ENCODE data around the gene TMEM191B.
"Not testable (repeated sequence)": the region's sequence is repeated elsewhere in the genome, so short reads cannot be mapped to it uniquely, and the experiment has no call there.

The TMEM191B gene

DNA sequence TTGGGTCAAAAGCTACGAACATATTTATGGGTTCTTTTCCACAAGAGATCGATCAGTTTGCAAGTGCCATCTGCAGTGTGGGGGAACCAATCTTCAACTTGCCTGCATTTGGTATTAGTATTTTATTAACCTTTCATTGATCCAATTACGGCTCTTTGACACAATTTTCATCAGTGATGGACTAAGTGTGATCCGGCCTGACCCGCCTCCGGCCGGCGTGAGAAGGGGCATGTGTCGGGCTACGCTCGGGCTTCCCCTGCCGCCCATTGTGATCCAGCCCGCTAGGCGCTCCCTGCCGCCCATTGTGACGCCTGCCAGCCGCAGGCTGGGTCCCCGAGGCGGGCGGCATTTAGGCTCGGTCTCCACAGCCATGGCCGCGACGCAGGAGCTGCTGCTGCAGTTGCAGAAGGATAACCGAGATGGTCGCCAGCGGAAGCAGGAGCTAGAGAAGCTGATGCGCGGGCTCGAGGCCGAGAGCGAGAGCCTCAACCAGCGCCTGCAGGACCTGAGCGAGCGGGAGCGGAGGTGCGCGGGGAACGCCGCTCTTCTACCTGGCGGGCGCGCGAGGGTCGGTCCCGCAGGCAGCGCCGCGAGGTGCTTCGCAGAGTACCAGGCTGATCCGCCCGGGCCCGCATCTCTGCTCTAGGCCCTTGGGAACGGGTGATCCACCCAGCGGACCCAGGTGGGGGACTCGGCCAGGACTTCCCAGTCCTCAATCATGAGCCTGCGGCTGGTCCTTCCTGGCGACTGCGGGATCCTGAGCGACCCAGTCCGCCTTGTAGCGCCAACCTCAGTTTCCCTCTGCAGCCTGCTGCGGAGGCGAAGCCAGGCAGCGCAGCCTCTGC is at the start of gene TMEM191B:
TMEM191B (plus strand) TSS at position 51 of the 845 bp plus-strand sequence; CDS start at position 230, 179 bp downstream.
- DNase-seq (ENCODE audit: low read depth in 4 of 4, low spot score in 1 of 4): not testable (repeated sequence)

DNA sequence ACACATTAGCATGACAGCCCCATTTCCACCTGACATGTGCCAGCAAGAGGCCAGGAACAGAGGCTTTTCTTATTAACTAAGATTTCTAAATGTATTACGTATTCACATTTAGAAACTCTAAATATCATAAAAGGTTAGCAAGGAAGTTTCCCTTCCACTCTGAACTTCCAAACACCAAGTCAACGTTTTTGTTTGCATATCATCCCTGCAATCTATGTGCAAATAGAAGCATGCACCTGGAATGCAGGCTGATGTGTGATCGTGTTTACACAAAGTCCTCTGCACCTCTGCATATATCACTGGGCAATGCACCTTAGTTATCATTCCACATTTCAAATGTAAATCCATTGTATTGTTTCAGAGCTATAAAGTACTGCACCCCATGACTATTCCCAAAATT is 31.4 kb upstream of the TMEM191B start:
- not testable (repeated sequence) for DNase-seq (ENCODE audit: low read depth in 4 of 4, low spot score in 1 of 4)

DNA sequence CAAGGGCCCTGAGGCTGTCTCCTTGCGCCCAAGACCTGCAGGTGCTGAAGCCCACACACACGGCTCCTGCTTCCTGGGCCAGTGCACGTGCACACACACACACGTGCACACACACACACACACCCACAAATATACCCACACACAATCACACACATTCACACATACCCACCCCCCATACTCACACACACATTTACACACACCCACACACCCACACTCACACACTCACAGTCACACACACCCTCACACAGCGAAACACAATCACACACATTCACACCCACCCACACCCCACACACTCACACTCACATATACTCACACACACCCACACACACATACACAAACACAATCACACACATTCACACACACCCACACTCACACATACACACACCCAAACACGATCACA is 16.3 kb upstream of the TMEM191B start:
- DNase-seq (ENCODE audit: low read depth in 4 of 4, low spot score in 1 of 4): not testable (repeated sequence)

DNA sequence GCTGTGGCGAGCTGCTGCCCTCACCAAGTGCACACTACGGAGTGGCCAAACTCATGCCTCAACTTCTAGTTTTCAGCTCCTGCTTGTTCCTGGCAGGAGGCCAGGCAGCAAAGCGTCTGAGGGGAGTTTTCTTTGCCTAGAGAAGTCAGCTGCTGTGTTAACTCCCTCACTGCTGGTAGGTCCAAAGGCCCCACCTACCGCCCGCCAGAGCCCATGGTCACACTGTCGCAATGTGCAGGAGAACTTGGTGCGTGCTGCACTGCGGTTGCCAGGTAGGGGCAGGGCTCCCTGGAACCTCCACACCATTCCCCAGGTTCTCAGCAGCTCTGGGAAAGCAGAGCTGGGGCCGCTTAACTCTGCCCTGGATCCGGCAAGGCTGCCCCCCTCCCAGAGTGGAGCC is 15.2 kb upstream of the TMEM191B start:
- not testable (repeated sequence) for DNase-seq (ENCODE audit: low read depth in 4 of 4, low spot score in 1 of 4)

DNA sequence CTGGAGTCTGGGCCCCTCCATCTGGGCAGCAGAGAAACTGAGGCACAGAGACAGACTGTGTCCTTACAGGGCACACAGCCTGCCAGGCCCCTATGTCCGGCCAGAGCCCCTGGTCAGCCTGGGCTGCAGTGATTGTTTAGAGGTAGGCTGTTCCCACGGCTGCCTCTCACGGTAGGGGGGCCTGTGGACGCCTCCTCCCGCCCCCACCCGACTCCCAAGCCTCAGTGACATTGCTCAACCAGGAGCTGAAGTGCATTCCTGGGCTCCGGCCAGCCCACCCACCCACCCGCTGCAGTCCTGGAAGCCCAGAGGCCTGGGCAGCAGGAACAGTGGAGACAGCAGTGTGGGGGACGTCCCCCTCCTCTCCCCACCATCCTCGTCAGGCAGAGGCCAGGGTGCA is 14.1 kb upstream of the TMEM191B start:
- not testable (repeated sequence) for DNase-seq (ENCODE audit: low read depth in 4 of 4, low spot score in 1 of 4)

DNA sequence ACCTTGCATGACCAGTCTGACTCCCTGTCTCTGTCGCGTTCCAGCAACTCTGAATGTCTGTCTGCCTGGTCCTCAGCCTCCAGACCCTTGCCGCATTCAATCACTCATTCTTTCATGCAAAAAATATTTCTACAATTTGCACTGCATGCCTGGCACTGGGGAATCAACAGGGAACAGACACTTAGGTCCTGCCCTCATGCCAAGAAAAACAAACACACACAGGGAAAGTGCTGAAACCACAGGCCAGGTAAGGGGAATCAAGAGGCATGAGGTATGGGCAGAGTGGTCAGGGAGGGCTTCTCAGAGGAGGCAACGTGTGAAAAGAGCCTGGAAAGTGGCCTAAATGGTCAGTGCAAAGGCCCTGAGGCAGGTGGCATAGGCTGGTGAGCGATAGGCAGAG is 9.5 kb upstream of the TMEM191B start, which contains the start of gene GGTLC3:
GGTLC3 (minus strand) TSS at position 101 of the 400 bp plus-strand sequence. CDS start 264 bp downstream, outside the sequence.
- not testable (repeated sequence) for DNase-seq (ENCODE audit: low read depth in 4 of 4, low spot score in 1 of 4)

DNA sequence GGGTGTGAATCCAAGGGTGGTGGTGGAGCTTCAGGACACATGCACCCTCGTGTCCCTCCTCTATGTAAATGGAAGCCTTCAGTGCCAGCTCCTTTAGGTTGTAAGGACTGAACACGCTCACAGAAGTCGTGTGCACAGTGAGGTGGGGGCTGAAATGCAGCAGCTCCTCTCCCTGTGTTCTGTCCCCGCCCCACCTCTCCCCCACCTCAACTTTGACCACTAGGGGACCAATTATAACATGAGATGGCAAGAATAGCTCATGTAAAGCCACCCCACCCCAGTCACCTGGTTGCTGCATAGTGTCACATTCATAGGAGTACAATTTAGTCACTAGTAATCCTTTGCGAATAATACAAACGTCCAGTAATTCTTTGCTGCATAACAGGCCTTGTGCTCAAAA is 4.8 kb upstream of the TMEM191B start:
- DNase-seq (ENCODE audit: low read depth in 4 of 4, low spot score in 1 of 4): not testable (repeated sequence)

DNA sequence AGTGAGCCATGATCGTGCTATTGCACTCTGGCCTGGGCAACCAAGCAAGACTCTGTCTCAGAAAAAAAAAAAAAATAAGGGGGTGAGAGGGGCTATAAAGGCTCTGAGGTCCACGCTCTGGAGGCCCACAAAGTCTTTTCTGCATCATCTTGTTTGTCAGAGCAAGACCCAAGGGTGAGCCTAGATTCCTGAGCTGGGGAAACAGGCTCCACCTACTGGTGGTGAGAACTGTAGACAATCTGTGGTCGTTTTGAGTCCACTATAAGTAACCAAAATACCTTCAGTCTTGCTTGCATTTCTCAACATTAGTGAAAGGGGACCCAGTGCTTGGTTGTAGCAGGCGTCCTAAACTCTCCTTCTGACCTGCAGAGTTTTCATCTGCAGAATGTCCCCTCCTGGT is 4.3 kb upstream of the TMEM191B start:
- not testable (repeated sequence) for DNase-seq (ENCODE audit: low read depth in 4 of 4, low spot score in 1 of 4)

DNA sequence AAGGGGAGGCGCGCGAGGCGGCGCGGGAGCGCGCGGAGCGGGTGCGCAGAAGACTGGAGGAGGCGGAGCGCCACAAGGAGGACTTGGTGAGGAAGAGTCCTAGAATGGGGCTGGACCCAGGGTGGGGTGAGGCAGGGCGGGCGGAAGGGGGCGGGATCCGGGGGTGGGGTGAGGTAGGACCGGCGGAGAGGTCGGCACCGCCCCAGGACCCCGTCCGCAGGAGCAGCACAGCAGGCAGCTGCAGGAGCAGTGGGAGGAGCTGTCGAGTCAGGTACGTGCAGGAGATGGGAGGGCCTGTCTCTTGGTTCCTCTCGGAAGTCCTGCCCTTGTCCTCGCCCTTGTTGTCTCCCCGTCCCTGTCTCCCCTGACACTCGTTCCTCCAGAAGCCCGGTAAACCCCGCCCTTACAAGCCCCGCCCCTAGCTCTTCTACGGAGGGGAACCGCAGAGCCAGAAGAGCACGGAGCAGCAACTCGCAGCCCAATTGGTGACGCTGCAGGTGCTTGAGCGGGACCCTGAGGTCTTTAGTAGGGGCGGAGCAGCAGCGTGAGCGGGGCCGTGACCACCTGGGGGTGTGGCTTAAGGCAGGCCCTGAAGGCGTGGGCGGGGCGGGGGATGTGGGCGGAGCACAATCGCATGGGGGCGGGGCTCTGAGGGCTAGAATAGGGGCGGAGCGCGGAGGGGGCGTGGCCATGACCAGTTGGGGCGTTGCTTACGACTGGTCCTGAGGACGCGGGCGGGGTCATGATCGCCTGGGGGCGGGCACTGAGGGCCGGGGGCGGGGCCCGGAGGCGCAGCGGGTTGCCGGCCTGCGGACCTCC is 1.2 kb downstream of the TMEM191B start:
- peak; percentile 70 to 87 (median 84) for DNase-seq (ENCODE audit: low read depth in 4 of 4, low spot score in 1 of 4)

DNA sequence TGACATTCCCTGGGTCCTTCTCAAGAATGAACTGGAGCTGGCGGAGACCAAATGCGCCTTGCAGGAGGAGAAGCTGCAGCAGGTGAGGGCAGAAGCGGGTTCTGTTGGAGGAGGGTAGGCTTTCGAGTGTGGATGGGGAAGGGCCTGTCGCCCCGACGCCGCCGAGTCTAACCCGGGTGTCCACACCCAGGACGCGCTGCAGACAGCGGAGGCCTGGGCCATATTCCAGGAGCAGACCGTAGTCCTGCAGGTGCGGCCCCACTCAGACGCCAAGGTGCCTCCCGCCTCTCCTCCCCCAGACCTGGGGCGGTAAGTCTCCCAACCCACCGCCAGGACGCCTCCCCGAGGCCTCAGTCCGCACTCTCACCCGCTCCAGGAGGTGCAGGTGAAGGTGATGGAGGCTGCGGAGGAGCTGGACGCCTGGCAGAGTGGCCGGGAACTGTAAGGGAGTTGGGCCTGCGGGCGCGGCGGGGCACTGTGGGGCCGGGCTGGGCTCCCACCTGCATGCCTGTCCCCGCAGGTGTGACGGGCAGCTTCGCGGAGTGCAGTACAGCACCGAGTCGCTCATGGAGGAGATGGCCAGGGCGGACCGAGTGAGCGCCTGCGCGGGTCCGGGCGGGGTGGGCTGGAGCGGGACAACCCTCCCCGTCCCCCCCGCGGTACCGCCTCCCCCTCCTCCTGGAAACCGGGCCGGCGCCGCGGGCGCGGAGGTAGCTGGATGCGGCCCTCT is 2.0 kb downstream of the TMEM191B start:
- DNase-seq (ENCODE audit: low read depth in 4 of 4, low spot score in 1 of 4): not testable (repeated sequence)

DNA sequence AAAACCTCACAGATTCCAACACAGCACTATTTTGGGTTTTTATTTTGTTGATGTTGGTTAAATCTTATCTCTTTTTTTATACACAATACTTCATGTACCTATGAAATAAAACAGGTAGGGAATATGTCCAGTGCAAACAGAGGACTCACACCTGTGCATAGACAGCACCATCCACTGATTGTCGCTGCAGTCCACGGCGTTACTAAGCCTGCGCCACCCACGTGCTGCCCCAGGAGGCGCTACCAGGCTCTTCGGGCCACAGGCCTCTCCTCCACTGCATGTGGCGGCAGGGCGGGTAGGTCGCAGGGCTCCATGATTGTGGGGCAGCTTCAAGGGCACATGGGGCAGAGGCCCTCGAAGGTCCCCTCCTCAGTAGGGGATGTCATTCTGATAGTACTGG is 6.0 kb downstream of the TMEM191B start:
- not testable (repeated sequence) for DNase-seq (ENCODE audit: low read depth in 4 of 4, low spot score in 1 of 4)

DNA sequence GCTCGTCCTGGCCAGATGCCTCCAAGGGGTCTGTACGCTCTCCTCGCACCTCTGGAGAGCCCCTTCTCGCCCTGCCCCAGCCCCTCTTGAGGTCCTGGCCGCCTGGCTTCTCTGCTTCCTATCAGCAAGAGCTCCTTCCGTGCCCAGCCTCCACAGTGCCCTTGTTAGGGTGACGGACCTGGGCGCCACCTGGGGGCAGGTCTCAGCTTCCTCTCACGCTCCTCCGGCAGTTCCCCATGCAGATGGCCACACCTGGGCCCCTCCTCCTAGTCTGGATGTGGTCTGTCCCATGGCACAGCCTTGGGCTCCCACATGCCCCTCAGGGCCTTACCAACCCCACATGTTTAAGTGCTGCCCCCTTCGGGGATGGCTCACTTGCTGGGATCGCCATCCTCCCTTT is 6.7 kb downstream of the TMEM191B start:
- not testable (repeated sequence) for DNase-seq (ENCODE audit: low read depth in 4 of 4, low spot score in 1 of 4)

DNA sequence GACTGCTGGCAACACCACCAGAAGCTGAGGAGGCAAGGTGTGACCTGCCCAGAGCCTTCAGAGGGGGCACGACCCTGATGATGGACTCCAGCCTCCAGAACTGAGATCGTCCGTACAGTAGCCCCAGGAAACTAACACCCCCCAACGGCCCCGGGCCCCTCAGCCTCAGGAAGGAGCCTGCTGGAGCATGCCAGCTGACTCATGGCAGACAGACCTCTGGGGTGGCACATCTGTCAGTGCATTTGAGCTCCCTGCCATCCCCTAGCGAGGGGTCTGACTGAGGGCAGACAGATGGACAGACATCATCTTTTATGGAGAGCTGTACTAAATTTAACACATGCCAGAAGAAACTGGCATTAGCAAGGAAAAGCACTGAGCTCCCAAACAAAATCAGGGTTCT is 12.4 kb downstream of the TMEM191B start:
- DNase-seq (ENCODE audit: low read depth in 4 of 4, low spot score in 1 of 4): not testable (repeated sequence)

DNA sequence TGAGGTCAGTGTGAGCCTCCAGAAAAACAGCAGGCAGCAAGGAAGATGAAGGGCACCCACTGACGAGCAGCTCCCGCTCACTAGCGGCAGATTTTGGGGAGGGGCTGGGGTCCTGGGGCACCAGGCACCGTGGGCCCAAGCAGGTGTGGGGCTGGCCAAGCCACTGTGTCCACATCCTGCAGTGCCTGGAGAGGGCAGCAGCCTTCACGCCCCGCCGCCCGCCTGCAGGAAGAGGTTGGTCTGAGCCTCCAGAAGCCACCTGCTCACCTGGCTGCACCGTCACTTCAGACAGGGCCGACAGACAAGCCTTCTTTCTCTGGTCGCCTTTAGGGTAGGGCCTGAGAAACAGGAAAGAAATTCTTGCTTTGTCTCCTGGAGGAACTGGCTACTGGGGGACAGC is 15.8 kb downstream of the TMEM191B start:
- not testable (repeated sequence) for DNase-seq (ENCODE audit: low read depth in 4 of 4, low spot score in 1 of 4)

DNA sequence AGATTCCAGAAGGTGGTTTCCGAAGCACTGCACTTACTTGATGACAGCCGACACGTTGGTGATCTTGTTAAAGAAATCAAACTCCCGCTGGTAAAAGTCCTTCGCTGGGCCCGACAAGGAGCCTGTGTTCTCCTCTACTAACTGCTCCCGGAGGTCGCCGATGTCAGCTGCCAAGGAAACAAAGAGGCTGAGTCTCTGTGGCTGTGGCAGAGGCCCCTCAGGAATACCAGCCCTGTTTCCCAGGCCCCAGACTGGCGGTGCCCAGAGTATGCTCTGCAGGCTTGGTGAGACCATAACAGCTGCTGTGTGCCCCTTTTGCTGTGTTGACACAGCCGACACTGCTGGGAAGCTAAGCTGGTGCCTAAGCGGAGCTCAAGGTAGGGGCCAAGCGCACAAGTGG is 17.0 kb downstream of the TMEM191B start:
- DNase-seq (ENCODE audit: low read depth in 4 of 4, low spot score in 1 of 4): not testable (repeated sequence)

DNA sequence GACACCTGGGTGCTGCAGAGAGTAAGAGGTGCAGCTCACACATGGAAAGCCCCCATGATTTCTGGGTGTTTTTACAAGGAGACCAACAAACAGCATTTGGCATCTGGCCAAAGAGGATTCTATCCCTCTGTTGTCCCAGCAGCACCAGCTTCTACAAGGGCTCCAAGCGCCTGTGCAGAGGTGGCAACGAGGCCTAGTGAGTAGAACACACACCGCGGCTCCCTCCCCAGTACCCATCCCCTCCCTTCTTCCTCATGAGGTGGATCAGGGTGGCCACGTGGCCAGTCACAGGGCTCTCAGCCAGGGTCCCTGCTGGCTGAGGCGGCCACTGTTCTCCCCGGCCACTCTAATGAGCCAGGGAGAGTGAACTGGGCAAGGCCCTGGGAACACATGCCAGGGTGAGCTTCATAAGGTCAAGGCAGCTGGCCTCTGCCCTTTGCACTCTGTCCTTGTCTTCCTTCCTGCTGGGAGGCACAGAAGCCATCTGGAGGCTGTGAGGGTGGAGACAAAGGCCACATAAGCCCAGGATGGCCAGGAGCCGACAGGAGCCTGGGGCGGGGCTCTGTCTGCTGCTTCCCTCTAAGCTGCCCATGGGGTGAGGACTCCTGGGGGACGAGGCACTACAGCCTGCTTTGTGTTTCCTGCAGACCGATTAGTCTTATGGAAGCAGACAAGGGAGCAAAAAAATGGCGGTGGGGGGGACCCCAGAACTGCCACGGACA is 22.0 kb downstream of the TMEM191B start:
- not testable (repeated sequence) for DNase-seq (ENCODE audit: low read depth in 4 of 4, low spot score in 1 of 4)

DNA sequence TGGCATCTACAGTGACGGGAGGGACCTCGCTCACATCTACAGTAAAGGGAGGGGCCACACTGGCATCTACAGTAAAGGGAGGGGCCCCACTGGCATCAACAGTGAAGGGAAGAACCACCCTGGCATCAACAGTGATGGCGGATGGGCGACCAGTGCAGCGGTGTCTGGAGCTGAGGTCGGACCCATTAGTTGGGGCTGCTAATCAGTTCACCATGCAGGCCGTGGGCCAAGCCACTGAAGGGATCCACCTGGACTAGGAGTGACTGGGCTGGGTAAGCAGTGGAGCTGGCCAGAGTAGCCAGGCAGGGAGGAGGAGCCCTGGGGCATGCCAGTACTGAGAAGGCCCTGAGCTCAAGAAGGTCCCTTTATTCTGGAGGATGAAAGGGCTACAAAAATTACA is 23.4 kb downstream of the TMEM191B start:
- DNase-seq (ENCODE audit: low read depth in 4 of 4, low spot score in 1 of 4): not testable (repeated sequence)

DNA sequence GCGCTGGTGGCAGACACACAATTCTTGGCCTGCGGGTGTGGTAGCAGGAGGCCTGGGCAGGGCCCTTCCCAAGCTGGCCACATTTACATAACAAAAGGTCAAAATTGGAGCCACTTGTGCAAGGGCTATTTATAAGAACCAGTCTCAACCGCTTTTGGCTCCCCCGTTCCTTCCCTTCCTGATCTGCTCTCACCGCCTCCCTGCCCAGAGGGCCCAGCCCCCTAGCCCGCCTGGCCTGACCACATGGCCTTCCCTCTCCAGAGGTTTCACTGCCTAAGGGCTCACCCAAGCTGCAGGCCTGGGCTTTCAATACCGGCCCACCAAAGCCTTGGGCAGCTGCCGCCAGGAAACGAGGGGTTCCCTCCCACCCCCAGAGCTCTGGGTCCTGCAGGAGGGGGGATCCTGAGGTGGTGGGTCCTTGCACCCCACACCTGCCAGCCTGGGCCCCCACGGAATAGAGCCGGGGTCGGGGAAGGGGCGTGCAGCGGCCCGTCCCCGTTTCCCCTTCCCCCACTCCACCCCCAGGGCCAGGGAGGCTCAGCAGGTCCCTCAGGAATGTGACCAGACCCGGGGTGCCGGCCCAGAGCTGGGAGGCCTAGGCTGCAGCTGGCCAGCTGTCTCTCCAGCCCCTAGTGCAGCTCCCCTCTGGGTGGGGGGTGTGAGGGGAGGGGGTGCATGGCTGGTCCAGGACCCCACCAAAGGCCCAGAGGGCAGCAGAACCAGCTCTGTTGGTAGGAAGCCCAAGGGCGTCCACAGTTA is 25.4 kb downstream of the TMEM191B start:
- not testable (repeated sequence) for DNase-seq (ENCODE audit: low read depth in 4 of 4, low spot score in 1 of 4)
